ENCODE results near the gene UBB. TPM values are rescaled to one million over a fixed set of nuclear protein-coding genes. Genes with fewer than 3 reads are reported as not detected.

UBB gene
- total RNA-seq, 1 donor from 2014 or later = 1,207 TPM

DNA sequence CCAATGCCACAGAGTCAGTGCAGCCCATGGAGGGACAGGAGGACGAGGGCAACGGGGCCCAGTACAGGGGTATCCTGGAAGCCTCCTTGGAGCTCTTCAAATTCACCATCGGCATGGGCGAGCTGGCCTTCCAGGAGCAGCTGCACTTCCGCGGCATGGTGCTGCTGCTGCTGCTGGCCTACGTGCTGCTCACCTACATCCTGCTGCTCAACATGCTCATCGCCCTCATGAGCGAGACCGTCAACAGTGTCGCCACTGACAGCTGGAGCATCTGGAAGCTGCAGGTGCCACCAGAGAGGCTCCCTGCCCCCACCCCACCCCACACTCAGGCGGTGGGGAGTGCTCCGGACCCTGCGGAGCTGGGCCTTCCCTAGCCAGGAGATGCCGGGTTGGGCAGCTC lies 51.1 kb downstream of the UBB start:
- Mint-ChIP-seq H3K4me3 (ENCODE audit: unreplicated experiment) (no peak overlapping the region), H3K27ac (ENCODE audit: unreplicated experiment) (no peak overlapping the region), H3K9me3 (ENCODE audit: unreplicated experiment) (no peaks in the 10 kb centered on the region), H3K27me3 (ENCODE audit: unreplicated experiment) (no peaks in the 10 kb centered on the region), H3K36me3 (ENCODE audit: unreplicated experiment) (no peaks in the 10 kb centered on the region), H3K4me1 (ENCODE audit: unreplicated experiment) (no peaks in the 10 kb centered on the region)
- TF ChIP-seq CTCF (IDR thresholded peaks at IDR 0.05) = no peak
- no peak for DNase-seq (ENCODE audit: extremely low spot score, unreplicated experiment)

Other genes starting within 250 kb of the UBB start
- gene NCOR1, start 165.6 kb upstream of the UBB start, total RNA-seq = 132 and 136 TPM in 2 replicates
- 28.6 and 31.0 TPM in 2 replicates for gene PIGL, start 163.9 kb upstream of the UBB start, total RNA-seq
- gene CENPV, start 27.6 kb upstream of the UBB start, total RNA-seq = 11.3 and 13.2 TPM in 2 replicates
- 1.3 and 1.9 TPM in 2 replicates for gene TRPV2, start 34.5 kb downstream of the UBB start, total RNA-seq
- 1.8 and 2.0 TPM in 2 replicates for gene LRRC75A, start 111.1 kb downstream of the UBB start, total RNA-seq
- gene ZNF287, start 188.1 kb downstream of the UBB start, total RNA-seq = 10.9 and 11.8 TPM in 2 replicates

Data from osteocyte (in vitro differentiated cells).